ENCODE data around the gene NAXD. TPM values are rescaled to one million over a fixed set of nuclear protein-coding genes. Genes with fewer than 3 reads are reported as not detected.

NAXD gene
- total RNA-seq, 1 donor, result 16.8 TPM

GRCh38 chr13:110643768-110644421, 28.6 kb downstream of the NAXD start:
- no peak for DNase-seq (ENCODE audit: low read depth)
- TF ChIP-seq, protein P1, sequence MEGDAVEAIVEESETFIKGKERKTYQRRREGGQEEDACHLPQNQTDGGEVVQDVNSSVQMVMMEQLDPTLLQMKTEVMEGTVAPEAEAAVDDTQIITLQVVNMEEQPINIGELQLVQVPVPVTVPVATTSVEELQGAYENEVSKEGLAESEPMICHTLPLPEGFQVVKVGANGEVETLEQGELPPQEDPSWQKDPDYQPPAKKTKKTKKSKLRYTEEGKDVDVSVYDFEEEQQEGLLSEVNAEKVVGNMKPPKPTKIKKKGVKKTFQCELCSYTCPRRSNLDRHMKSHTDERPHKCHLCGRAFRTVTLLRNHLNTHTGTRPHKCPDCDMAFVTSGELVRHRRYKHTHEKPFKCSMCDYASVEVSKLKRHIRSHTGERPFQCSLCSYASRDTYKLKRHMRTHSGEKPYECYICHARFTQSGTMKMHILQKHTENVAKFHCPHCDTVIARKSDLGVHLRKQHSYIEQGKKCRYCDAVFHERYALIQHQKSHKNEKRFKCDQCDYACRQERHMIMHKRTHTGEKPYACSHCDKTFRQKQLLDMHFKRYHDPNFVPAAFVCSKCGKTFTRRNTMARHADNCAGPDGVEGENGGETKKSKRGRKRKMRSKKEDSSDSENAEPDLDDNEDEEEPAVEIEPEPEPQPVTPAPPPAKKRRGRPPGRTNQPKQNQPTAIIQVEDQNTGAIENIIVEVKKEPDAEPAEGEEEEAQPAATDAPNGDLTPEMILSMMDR (IDR thresholded peaks at IDR 0.05; ENCODE audit: insufficient read depth, low read depth, low read length), result no peak
- no peak overlapping the region for H3K4me3 ChIP-seq (ENCODE audit: low read depth, low read length)

DNA sequence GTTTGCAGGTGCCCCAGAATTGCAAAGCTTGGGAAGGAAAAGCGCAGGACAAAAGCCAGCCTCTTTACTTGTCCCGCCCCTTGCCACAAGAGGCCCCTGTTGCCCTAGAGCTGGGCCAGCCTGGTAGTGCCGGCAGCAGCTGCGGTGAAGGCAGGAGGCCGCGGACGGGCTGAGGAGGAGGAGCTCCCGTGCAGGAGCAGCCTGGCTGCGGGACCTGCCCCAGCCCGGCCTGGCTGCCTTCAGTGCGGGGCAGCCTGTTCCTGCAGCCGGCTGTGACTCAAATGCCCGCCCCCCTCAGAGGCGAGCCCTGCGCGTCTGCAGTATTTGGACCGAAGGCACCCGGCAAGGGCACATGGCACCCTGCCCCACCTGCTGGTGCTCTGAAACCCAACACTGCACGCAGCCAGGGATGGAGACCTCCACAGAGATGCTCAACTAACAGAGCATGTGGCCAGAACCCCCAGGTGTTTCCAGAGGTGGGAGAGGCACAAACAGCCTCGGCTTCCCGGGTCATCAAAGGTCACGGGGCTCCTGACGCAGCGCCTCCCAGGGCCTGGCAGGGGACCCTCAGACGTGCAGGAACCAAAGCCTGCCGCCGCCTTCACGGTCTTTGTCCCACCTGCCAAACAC, 29.7 kb downstream of the NAXD start:
- DNase-seq (ENCODE audit: low read depth), result peak; percentile 66
- TF ChIP-seq, protein P1 (IDR thresholded peaks at IDR 0.05; ENCODE audit: insufficient read depth, low read depth, low read length), result peak; percentile 49
- H3K4me3 ChIP-seq (ENCODE audit: low read depth, low read length), result no peak overlapping the region

DNA sequence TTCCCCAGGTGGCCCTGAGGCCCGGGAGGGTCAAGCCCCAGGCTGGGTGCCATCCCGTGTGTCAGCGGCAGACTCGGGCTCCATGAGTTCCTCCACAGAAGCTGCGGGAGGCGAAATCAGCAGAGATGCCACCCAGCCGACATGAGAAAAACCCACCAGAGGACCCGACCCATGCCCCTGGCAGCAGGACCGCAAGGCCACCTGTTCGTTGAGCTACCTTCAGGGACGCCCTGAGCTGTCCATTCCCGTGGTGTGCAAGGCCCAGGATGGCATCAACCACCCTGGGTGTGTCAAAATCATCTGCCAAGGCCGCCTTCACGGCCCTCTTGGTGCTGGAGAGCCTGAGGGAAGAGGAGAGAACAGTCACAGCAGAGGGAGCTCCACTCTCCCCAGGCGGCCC, 30.4 kb downstream of the NAXD start:
- no peak for DNase-seq (ENCODE audit: low read depth)
- H3K4me3 ChIP-seq (ENCODE audit: low read depth, low read length), result no peak overlapping the region
- TF ChIP-seq, protein P1 (IDR thresholded peaks at IDR 0.05; ENCODE audit: insufficient read depth, low read depth, low read length), result no peak

DNA sequence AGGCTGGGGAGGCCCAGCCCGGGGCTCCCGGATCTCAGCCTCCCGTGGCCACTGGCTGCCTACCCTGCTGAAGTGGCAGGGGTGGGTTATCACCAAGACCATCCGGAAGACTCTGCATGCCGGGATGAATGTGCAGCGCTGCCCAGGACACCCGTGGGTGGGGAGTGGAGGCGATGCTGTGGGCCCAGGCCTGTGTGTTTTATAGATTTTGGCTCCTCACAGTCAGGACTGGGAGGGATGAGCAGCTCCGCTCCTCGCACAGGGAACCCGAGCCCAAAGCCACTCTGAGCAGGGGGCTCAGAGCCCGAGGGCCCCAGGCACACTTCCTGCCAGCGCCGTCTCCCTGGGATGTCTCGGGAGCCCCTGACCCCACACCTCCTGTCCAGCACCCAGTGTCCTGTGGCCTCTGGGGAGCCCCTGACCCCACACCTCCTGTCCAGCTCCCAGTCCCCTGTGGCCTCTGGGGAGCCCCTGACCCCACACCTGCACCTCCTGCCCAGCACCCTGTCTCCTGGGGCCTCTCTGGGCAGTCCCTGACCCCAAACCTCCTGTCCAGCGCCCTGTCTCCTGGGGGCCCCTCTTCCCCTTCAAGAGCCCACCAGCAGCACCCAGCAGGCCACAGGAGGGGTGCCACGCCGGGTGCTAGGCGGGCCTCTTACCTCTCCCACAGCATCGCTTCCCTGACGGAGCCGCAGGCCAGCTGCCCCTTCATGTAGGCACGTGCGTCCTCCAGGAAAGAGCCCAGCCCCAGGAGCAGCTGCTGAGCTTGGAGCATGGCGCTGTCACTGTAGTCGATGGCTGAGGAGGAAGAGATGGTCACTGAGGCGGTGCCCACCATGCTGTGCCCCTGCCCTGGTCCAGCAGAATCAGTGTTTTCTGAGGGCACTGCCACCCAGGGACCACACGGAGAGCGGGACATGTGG, 31.4 kb downstream of the NAXD start:
- H3K4me3 ChIP-seq (ENCODE audit: low read depth, low read length), result no peak overlapping the region
- TF ChIP-seq, protein P1 (IDR thresholded peaks at IDR 0.05; ENCODE audit: insufficient read depth, low read depth, low read length), result no peak
- no peak for DNase-seq (ENCODE audit: low read depth)

GRCh38 chr13:110647365-110647737, 32.0 kb downstream of the NAXD start:
- no peak overlapping the region for H3K4me3 ChIP-seq (ENCODE audit: low read depth, low read length)
- DNase-seq (ENCODE audit: low read depth), result no peak
- TF ChIP-seq, protein P1 (IDR thresholded peaks at IDR 0.05; ENCODE audit: insufficient read depth, low read depth, low read length), result no peak

GRCh38 chr13:110648146-110648819, 32.9 kb downstream of the NAXD start:
- DNase-seq (ENCODE audit: low read depth), result no peak
- no peak overlapping the region for H3K4me3 ChIP-seq (ENCODE audit: low read depth, low read length)
- TF ChIP-seq, protein P1 (IDR thresholded peaks at IDR 0.05; ENCODE audit: insufficient read depth, low read depth, low read length), result no peak
